Spleen (tissue), 7 donors: ENCODE results near the gene CEBPG.

Source experiments
- CTCF ChIP-seq, 11 experiments: fragments of 200-600 bp in 7 of 11; fragments of 450-650 bp in 4 of 11; sonication (generic) in 4 of 11; IDR thresholded peaks in 8 of 11; conservative IDR thresholded peaks in 3 of 11; 1 replicate in 7 of 11; 2 replicates in 4 of 11; pipeline versions ENCODE4 v1.4.0 to v1.8.0; 2016 to 2021; ENCODE audit warnings: antibody characterized with exemption in 11 of 11, inconsistent platforms in 4 of 11, mild to moderate bottlenecking in 1 of 11
- POLR2A ChIP-seq, 3 donors: fragments of 450-650 bp; IDR thresholded peaks; one replicate each; pipeline ENCODE4 v1.5.1; 2017; ENCODE audit warnings: antibody characterized with exemption in 3 of 3, mild to moderate bottlenecking in 1 of 3
- donor health status: DM: no; HTN: no; CAD: no; lungs with moderate emphysema.
- donor health status: DM: no; HTN: no; CAD: no.
- donor health status: DM: no; HTN: no; CAD: no.

GRCh38 chr19:33383720-33384292 lies 10.3 kb downstream of the CEBPG start:
- TF ChIP-seq CTCF (IDR thresholded peaks at IDR 0.05 in 8 of 11, conservative IDR thresholded peaks at IDR 0.05 in 3 of 11) (no peak), POLR2A (IDR thresholded peaks at IDR 0.05) (no peak)
